GM13976 (cell line): Measurements from ENCODE around the gene FPR1.

Experiments
- DNase-seq: peaks from one replicate; pipeline ENCODE4 v3.0.0; 2012; ENCODE audit warnings: low spot score
- CTCF ChIP-seq: IDR thresholded peaks from 2 replicates; pipeline ENCODE4 v1.5.1; 2012; ENCODE audit warnings: borderline replicate concordance, mild to moderate bottlenecking; ENCODE audit not compliant: insufficient read depth; ENCODE audit errors: extremely low read depth, missing control alignments, control extremely low read depth
- in situ Hi-C: fragments of 300-500 bp; cut with MboI; formaldehyde crosslinking; loops from one replicate; pipeline ENCODE4 v1.12.0; 2022; ENCODE audit warnings: low sequenced_read_pairs, mixed read lengths, inconsistent platforms; ENCODE audit not compliant: unreplicated experiment

Gene FPR1

GRCh38 chr19:51696606-51697005 is 55.1 kb downstream of the FPR1 start:
- no peak for DNase-seq
- no peak for TF ChIP-seq CTCF
- in situ Hi-C loops = no loop called here
